ENCODE data around the gene CRACDL.
"Not testable (repeated sequence)": the region's sequence is repeated elsewhere in the genome, so short reads cannot be mapped to it uniquely, and the experiment has no call there.

CRACDL gene

GRCh38 chr2:98886066-98886554 lies 49.9 kb downstream of the CRACDL start:
- FAIRE-seq: no peak
- no peak for DNase-seq (ENCODE audit: insufficient read length, low spot score)

- no peak for FAIRE-seq
- no peak for DNase-seq (ENCODE audit: insufficient read length, low spot score)
Measured at GRCh38 chr2:98884658-98885057, 51.4 kb downstream of the CRACDL start.

GRCh38 chr2:98883780-98884211 lies 52.2 kb downstream of the CRACDL start:
- no peak for FAIRE-seq
- no peak for DNase-seq (ENCODE audit: insufficient read length, low spot score)

GRCh38 chr2:98882971-98883779 lies 52.9 kb downstream of the CRACDL start:
- FAIRE-seq (no peak), DNase-seq (ENCODE audit: insufficient read length, low spot score) (no peak)

GRCh38 chr2:98882368-98882767 lies 53.7 kb downstream of the CRACDL start:
- peak; percentile 9 for FAIRE-seq
- DNase-seq (ENCODE audit: insufficient read length, low spot score): no peak

GRCh38 chr2:98881153-98881650 lies 54.8 kb downstream of the CRACDL start:
- no peak for DNase-seq (ENCODE audit: insufficient read length, low spot score)
- no peak for FAIRE-seq

GRCh38 chr2:98880266-98881152 lies 55.5 kb downstream of the CRACDL start:
- FAIRE-seq (no peak), DNase-seq (ENCODE audit: insufficient read length, low spot score) (no peak)

GRCh38 chr2:98877658-98878057 lies 58.4 kb downstream of the CRACDL start:
- DNase-seq (ENCODE audit: insufficient read length, low spot score); FAIRE-seq: not testable (repeated sequence)

- FAIRE-seq (peak; percentile 65), DNase-seq (ENCODE audit: insufficient read length, low spot score) (no peak)
Measured at GRCh38 chr2:98876741-98877140, 59.3 kb downstream of the CRACDL start.

GRCh38 chr2:98875746-98876145 lies 60.3 kb downstream of the CRACDL start:
- FAIRE-seq (no peak), DNase-seq (ENCODE audit: insufficient read length, low spot score) (no peak)

- no peak for DNase-seq (ENCODE audit: insufficient read length, low spot score)
- peak; percentile 72 for FAIRE-seq
Measured at GRCh38 chr2:98875081-98875728, 60.8 kb downstream of the CRACDL start.

- DNase-seq (ENCODE audit: insufficient read length, low spot score) (no peak), FAIRE-seq (no peak)
Measured at GRCh38 chr2:98874186-98874689, 61.8 kb downstream of the CRACDL start.

GRCh38 chr2:98872526-98872925 lies 63.5 kb downstream of the CRACDL start:
- FAIRE-seq (no peak), DNase-seq (ENCODE audit: insufficient read length, low spot score) (no peak)

- FAIRE-seq: no peak
- DNase-seq (ENCODE audit: insufficient read length, low spot score): no peak
Measured at GRCh38 chr2:98871506-98871905, 64.5 kb downstream of the CRACDL start.

GRCh38 chr2:98870516-98871158 lies 65.4 kb downstream of the CRACDL start:
- no peak for FAIRE-seq
- no peak for DNase-seq (ENCODE audit: insufficient read length, low spot score)

GRCh38 chr2:98869870-98870269 lies 66.2 kb downstream of the CRACDL start:
- FAIRE-seq (no peak), DNase-seq (ENCODE audit: insufficient read length, low spot score) (no peak)

- FAIRE-seq (peak; percentile 33), DNase-seq (ENCODE audit: insufficient read length, low spot score) (no peak)
Measured at GRCh38 chr2:98869272-98869641, 66.8 kb downstream of the CRACDL start.

- FAIRE-seq (no peak), DNase-seq (ENCODE audit: insufficient read length, low spot score) (no peak)
Measured at GRCh38 chr2:98868548-98869271, 67.3 kb downstream of the CRACDL start.

- no peak for DNase-seq (ENCODE audit: insufficient read length, low spot score)
- FAIRE-seq: no peak
Measured at GRCh38 chr2:98867539-98868309, 68.3 kb downstream of the CRACDL start.

All from HTR-8/SVneo (cell line).